Colonic mucosa (tissue), 4 donors: Measurements from ENCODE around the gene GET4. TPM values are rescaled to one million over a fixed set of nuclear protein-coding genes. Genes with fewer than 3 reads are reported as not detected.
"Not testable (repeated sequence)": the region's sequence is repeated elsewhere in the genome, so short reads cannot be mapped to it uniquely, and the experiment has no call there.

ENCODE experiments used
- DNase-seq: peaks from one replicate; pipeline ENCODE4 v3.0.0-alpha.2; 2020
- H3K27ac ChIP-seq: fragments of 200-600 bp; one replicate; pipeline ENCODE4 v1.8.0; 2021
- H3K27me3 ChIP-seq: fragments of 200-600 bp; one replicate; pipeline ENCODE4 v1.8.0; 2021
- H3K36me3 ChIP-seq: fragments of 200-600 bp; one replicate; pipeline ENCODE4 v1.8.0; 2021
- H3K4me1 ChIP-seq: fragments of 200-600 bp; one replicate; pipeline ENCODE4 v1.8.0; 2021; ENCODE audit warnings: mild to moderate bottlenecking
- H3K4me3 ChIP-seq: fragments of 200-600 bp; one replicate; pipeline ENCODE4 v1.8.0; 2021
- H3K9ac ChIP-seq, 2 donors: one replicate each; pipeline ENCODE4 v1.7.0; 2013; ENCODE audit warnings: control low read depth in 2 of 2, low read depth in 2 of 2, low read length in 2 of 2
- H3K9me3 ChIP-seq: fragments of 200-600 bp; one replicate; pipeline ENCODE4 v1.8.0; 2021
- CTCF ChIP-seq: fragments of 200-600 bp; IDR thresholded peaks from one replicate; pipeline ENCODE4 v1.8.0; 2022; ENCODE audit warnings: antibody characterized with exemption, mild to moderate bottlenecking
- intact Hi-C: fragments of 100-400 bp; cut with DNase I; formaldehyde crosslinking; loops from one replicate; pipeline ENCODE4 v1.14.1; 2022
- total RNA-seq, 2 donors: library from RNA; stranded (reverse); fragmentation: NEBNext Ultra II Directional in 1 of 2; extraction: Animal tissue kit (Norgen Biotek cat#: 25700) in 1 of 2; gene quantifications; one replicate each; pipeline ENCODE4 v1.2.1, GENCODE V29; 2021
- donor health status: healthy.
- donor health status: DM: no; HTN: no; CAD: no.
- donor health status: DM: no; HTN: no; CAD: no.

Gene GET4
- total RNA-seq, 2 donors from 2014 or later = 33.0 to 35.9 TPM

DNA sequence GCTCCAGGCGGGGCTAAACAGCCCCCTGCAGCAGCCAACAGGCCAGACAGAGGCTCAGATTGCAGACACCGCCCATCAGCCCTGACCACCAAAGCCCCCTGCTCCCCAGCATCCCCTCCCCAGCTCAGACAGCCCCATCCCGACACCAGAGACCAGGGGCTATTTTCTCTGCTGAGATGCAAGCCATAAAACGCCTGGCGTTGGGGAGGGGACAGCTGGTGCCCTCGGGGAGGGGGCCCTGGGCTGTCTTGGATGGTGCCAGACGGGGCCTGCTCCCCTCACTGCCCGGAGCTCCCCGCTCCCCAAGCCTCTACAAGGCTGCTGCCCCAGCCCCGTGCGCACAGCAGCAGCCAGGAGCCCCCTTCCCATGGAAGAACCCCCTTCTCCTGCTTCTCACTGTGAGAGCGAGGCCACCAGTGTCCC lies 31.8 kb downstream of the GET4 start:
- no peak for DNase-seq
- intact Hi-C loops = loop anchor here (2.0 to 5.0 kb wide), 2 partner anchors 47 to 64 kb away; partner anchors contain the start of gene ADAP1
- Histone ChIP-seq H3K27ac (no peak overlapping the region), H3K27me3 (no peaks in the 10 kb centered on the region), H3K4me1 (peaks cover 5% of the 10 kb centered on the region), H3K4me3 (no peak overlapping the region), H3K36me3 (no peaks in the 10 kb centered on the region), H3K9ac (no peak overlapping the region), H3K9me3 (no peaks in the 10 kb centered on the region)
- TF ChIP-seq CTCF = no peak

- peak overlapping the region; percentile 22 for H3K4me3 ChIP-seq
- H3K9me3 ChIP-seq, H3K27ac ChIP-seq, H3K9ac ChIP-seq, H3K4me1 ChIP-seq, H3K27me3 ChIP-seq, H3K36me3 ChIP-seq: not testable (repeated sequence)
- TF ChIP-seq CTCF = peak; percentile 70
- intact Hi-C loops = loop anchor here (2.0 to 5.0 kb wide), 2 partner anchors 46 to 64 kb away; partner anchors contain the start of gene ADAP1
- peak; percentile 72 for DNase-seq
Measured at GRCh38 chr7:908591-909357, 32.4 kb downstream of the GET4 start.

DNA sequence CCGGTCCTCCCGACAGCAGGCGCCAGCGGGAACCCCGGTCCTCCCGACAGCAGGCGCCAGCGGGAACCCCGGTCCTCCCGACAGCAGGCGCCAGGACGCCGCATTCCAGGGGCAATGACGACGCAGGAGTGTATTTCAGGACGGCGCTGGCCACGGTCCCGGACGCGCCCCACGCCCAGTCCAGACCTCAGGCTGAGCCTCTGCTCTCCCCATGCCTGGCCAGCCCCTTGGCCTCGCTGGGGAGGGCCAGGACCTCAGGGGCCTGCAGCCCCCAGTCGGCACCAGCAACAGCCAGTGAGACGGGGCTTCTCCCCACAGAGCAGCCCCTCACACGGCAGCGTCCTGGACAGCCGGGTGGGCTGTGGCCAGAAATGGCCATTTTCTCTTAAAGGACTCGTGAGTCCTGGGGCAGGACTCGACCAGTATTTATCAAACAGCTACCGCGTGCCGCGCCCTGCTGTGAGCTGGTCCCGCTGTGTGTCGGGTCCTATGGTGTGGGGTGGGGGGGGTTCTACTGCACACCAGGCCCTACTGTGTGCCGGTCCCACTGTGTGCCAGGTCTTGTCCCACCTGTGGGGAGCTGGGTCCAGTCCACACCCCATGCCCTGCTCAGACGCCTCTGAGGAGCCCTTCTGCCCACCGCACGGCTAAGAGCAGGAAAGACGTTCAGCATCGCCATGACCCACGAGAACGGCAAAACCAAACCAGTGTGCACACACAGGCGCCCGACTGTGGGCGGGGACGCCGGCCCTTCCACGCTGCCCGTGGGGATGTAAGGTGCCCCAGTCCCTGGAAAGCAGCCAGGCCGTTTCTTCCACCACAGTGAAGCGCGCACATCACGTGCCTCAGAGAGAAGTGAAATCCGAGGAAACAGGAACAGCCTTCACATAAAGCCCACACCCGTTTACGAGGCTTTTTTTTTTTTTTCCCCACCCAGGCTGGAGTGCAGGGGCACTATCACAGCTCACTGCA lies 33.3 kb downstream of the GET4 start:
- no peaks in the 10 kb centered on the region for H3K27me3 ChIP-seq
- H3K36me3 ChIP-seq = no peaks in the 10 kb centered on the region
- H3K4me3 ChIP-seq = peak overlapping the region; percentile 22
- DNase-seq = peak; percentile 87
- intact Hi-C loops = loop anchor here (2.0 to 5.0 kb wide), 2 partner anchors 45 to 63 kb away; partner anchors contain the start of gene ADAP1
- peak overlapping the region; percentile 49 for H3K27ac ChIP-seq
- no peaks in the 10 kb centered on the region for H3K9me3 ChIP-seq
- no peak for TF ChIP-seq CTCF
- peak overlapping the region in 1 of 2 donors; percentile 69 for H3K9ac ChIP-seq
- peaks cover 8% of the 10 kb centered on the region for H3K4me1 ChIP-seq

- Histone ChIP-seq H3K27ac (peak overlapping the region; percentile 49), H3K4me3 (no peak overlapping the region), H3K4me1 (peaks cover 16% of the 10 kb centered on the region), H3K27me3 (no peaks in the 10 kb centered on the region), H3K9ac (peak overlapping the region in 1 of 2 donors; percentile 26), H3K9me3 (no peaks in the 10 kb centered on the region), H3K36me3 (no peaks in the 10 kb centered on the region)
- TF ChIP-seq CTCF = no peak
- intact Hi-C loops = no loop called here
- no peak for DNase-seq
Measured at GRCh38 chr7:910441-910861, 34.1 kb downstream of the GET4 start.

GRCh38 chr7:910931-911431 lies 34.6 kb downstream of the GET4 start:
- intact Hi-C loops = no loop called here
- TF ChIP-seq CTCF = no peak
- H3K9ac ChIP-seq = no peak overlapping the region
- peak overlapping the region; percentile 49 for H3K27ac ChIP-seq
- H3K4me1 ChIP-seq = peaks cover 18% of the 10 kb centered on the region
- H3K4me3 ChIP-seq = no peak overlapping the region
- no peaks in the 10 kb centered on the region for H3K36me3 ChIP-seq
- H3K27me3 ChIP-seq = no peaks in the 10 kb centered on the region
- H3K9me3 ChIP-seq = no peaks in the 10 kb centered on the region
- DNase-seq = no peak
